Ovary (tissue), 3 donors: ENCODE data around the gene TMIGD1.

Experiments used
- CTCF ChIP-seq, 3 donors: fragments of 450-650 bp in 2 of 3; fragments of 200-600 bp in 1 of 3; IDR thresholded peaks; one replicate each; pipeline versions ENCODE4 v1.5.1 to v1.8.0; 2016 to 2022; ENCODE audit warnings: antibody characterized with exemption in 3 of 3, mild to moderate bottlenecking in 1 of 3
- EP300 ChIP-seq: sonication (generic); formaldehyde crosslinking; IDR thresholded peaks from one replicate; pipeline ENCODE4 v1.6.1; 2017; ENCODE audit warnings: antibody characterized with exemption
- POLR2A ChIP-seq: fragments of 450-650 bp; IDR thresholded peaks from one replicate; pipeline ENCODE4 v1.6.1; 2017; ENCODE audit warnings: antibody characterized with exemption, mild to moderate bottlenecking, moderate library complexity
- donor health status: DM: no; HTN: no; CAD: no.

GRCh38 chr17:30368912-30369720 lies 35.3 kb upstream of the TMIGD1 start:
- TF ChIP-seq CTCF (IDR thresholded peaks at IDR 0.05) (no peak), POLR2A (no peak), EP300 (no peak)
